ENCODE measurements around the gene HOXA6.

The HOXA6 gene

DNA sequence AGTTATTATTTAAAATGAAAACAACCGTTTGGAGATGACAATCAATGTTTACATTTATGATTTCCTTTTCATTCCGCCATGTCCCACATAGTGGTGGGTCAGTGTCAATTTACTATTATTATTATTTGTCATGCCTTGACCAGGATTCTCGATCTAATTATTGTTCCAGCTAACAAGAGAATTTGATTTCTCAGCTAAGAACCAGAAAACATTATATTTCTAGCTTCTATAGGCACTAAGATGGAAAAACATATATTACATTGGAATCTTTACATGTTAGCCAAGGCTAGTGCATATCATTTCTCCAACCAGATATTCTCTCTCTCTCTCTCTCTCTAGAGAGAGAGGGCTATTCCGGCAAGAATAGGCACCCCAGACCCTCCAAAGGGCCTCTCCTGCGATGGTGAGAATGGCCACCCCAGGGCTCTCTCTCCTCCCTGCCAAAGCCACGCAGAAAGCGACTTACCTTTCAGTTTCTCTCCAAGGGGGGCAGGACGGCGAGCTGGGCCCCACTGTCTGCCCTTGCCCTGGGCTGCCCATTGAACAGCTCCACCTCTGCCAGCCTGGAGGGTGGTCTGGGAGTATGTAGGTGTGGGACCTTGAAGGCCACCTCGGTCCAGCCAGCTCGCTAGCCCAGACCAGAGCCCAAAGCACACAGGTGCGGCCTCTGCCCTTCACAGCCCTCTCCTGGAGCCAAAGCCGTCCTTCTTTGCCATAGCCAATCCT is 2.4 kb upstream of the HOXA6 start:
- FAIRE-seq = no peak

DNA sequence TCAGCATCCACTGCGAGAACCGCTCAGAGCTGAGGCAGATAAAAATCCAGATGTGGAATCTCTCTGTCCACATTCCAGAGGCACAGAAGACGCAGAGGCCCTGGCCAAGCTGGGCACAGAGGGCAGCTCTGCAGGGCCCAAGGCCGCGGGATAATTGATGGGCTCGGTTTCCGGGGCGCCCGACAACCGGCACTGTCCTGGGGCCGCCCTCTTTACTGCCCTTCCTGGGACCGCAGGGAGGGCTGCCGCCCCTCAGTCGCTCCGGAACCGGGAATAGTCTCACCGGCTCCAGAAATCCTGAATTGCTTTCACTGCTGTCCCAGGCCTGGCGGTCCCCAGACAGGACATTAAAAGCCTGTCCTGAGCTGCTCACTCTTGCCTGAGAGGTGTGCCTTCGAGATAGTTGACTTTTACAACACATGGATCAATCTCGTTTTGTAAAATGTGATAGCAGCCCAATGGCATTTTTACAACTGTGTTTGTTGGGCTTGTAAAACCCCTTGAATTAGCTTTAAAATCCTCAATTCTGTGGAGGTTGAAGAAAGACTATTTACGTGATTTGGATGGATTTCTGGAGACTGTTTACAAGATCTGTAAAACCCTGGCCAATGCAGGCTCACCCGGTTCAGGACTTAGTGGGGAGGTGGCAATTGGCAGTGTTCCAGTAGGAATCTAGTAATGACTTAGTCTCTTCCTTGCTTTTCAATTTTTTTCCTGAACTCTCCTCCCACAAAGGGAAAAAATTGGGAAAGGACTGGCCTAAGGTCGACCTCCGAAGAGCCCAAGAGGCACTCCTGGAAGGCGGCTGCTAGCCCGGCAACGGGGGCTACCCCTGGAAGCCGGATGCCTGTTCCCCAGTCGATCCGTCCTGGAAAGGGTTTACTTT is 1.4 kb upstream of the HOXA6 start:
- FAIRE-seq = no peak

DNA sequence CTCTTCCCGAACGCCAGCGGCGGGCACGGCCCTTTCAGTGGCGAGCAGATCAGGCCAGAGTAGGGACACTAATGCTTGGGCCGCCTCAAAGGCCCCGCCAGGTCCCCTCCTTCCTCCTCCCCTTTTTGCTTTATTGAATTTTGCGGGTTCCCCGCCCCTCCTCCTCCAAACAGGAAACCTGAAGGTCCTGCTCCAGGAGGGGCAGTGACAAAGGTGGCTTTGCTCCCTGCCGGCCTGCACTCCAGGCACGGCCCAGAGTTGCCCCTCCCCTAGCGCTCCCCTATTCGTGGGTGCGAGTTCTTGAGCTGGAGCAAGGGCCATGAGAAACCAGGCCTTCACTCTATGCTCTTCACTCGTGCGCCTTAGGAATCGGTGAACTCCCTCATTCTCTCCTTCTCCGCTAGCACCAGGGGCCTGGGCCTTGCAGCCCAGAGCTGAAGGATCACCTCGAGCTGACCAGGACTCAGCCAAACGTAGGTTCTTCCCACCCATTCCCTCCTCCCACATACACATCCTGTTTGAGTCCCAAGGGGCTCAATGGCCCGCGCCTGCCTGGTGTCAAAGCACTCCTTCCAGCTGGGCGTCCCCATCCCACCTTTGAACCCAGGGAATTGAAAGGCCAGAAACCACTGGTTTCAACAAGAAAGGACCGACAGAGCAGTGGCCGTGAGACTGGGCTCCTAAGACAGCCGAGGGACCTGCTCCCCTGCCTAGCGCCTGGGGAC is 619 bp upstream of the HOXA6 start:
- FAIRE-seq = no peak

DNA sequence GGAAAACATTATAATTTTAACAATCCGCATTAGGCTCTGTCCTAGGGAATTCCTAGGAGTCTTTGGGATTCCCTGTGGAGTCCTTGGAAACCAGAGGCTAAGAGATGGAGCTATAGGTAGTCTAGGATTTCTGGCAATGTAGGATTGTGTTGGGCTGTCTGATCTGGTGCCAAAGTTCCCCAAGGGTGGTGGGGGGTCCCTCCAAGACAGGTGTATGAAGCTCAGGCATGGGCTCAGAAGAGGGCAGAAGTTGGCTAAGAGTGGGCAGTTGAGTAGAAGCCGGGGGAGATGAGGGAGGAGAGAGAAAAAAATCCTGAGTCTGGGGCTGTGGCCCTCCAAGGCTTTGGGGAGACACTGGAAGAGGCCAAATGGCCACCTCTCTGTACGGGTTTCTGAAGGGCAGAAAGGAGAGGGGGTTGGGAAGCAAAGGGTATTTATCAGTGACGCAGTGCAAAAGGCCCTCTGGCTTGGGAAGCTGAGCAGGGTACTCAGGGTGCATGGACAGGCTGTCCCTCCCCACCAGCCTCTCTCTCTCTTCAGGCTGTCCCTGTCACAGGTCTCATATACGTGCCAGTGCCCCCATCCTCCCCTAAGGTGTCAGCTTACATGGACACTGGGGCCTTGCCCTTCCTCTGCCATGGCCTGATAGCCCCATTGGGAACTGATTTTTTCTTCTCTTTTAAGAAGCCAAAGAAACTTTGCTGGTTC is 929 bp downstream of the HOXA6 start:
- no peak for FAIRE-seq

DNA sequence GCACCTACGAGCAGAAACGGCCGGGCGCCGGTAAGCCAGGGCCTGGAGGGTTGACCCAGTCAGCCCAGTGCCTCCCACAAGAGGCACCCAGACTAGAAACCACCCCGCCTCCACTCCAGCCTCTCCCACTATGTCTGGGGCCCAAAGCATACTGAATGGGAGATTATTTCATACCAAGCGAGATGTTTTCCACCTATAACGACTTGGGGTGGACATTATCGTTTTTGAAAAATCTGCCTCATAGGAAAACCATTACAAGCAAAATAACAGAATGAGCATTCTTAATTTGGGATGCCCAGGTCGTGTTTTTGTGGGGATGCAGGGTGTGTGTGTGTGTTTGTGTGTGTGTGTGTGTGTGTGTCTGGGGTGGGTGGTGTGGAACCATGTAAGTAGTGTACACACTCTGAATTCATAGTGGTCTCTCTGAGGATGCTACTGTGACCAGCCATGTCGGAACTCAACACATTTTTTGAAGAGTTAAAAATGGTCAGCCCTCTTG is 1.6 kb downstream of the HOXA6 start:
- no peak for FAIRE-seq

DNA sequence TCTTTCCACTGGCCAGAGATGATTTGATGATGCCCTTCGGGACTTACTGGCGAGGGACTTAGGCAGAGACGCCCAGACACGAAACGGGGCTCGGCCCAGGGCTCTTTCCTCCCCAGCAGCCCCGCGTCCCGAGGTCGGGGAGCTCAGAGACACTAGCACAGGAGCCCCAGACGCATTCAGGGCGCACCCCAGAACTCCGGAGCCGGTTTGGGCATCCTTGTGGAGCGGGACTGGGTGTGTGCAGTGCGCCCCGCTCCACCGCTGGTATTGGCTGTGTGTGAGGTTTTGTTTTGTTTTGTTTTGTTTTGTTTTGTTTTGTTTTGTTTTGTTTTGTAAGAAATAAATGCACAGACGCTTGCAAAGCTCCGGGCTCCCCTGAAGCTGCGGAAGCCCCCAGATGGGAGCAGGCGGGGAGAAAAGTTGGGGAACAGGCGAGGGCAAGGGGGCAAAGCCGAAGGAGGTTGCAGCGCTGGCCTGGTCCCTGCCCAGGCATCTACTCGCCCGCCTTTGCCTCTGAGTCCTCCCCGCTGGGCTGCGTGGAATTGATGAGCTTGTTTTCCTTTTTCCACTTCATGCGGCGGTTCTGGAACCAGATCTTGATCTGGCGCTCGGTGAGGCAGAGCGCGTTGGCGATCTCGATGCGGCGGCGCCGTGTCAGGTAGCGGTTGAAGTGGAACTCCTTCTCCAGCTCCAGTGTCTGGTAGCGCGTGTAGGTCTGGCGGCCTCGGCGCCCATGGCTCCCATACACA is 2.2 kb downstream of the HOXA6 start:
- no peak for FAIRE-seq

DNA sequence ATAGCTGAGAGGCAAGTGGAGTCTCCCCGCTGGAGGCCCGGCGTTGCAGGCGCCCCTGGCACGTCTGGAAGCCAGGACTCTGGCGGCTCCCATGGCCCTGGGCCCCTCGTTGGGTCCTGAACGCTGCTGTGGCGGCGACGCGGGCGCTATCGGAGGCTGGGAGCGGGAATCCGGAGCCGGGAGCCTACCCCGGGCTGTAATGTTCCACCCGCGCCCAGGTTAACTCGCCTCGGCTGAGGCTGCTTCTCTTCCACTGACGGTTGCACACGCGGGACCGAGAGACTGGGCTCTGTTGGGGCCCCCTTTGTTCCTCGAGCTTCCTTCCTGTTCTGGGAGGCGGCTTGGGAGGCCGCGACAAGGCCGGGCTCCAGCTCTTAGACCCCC is 2.8 kb downstream of the HOXA6 start:
- FAIRE-seq = no peak

DNA sequence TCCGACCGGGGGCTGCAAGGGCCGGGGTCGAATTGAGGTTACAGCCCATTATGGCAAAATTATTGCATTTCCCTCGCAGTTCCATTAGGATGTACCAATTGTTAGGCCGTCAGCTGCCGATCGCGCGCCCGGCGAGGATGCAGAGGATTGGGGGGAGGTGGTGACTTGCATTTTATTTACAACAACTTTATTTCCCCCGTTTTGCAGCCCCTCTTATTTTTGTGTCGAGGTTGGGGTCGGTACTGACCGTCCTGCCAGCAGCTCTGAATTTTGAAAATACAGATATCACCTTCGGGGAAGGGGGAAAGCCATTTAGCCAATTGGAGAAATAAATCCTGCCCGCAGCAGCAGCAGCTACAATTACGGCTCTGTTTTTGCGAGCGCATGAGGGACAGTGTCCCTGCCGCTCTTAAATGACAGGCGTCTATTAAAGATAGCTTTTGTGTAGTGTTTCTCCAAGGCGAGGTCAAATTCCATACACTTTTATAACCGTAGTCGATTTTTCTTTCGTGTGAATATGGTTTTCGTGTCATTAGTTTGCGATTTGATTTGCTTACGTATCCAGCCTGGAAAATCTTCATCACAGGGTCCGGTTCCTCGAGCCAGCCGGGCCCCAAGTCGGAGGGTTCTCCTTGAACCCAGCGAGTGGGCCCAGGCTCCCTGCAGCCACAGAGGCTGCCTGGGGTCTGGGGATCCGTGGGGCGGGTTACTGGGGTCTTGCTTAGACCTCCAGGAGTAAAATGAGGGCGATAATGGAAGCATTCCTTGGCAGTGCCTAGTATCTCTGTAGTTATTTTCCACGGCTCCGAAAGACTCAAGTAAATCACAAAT is 3.4 kb downstream of the HOXA6 start:
- FAIRE-seq = no peak

DNA sequence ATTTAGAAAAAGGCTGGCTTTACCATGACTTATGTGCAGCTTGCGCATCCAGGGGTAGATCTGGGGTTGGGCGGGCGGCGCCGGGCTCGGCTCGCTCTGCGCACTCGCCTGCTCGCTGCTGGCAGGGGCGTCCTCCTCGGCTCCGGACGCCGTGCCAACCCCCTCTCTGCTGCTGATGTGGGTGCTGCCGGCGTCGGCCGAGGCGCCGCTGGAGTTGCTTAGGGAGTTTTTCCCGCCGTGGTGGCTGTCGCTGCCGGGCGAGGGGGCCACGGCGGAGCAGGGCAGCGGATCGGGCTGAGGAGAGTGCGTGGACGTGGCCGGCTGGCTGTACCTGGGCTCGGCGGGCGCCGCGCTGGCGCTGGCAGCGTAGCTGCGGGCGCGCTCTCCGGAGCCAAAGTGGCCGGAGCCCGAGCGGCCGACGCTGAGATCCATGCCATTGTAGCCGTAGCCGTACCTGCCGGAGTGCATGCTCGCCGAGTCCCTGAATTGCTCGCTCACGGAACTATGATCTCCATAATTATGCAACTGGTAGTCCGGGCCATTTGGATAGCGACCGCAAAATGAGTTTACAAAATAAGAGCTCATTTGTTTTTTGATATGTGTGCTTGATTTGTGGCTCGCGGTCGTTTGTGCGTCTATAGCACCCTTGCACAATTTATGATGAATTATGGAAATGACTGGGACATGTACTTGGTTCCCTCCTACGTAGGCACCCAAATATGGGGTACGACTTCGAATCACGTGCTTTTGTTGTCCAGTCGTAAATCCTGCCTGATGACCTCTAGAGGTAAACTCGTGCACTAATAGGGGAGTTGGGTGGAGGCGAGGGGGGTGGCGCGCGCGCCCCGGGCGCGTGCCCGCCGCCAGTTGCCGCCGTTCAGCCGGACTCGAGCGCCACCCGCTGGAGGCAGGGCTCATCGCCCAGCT is 4.3 kb downstream of the HOXA6 start, which contains the start of gene HOXA5:
TSS of gene HOXA5 (minus strand) at position 659 of the 927 bp plus-strand sequence. CDS start at position 585, 74 bp downstream.
- FAIRE-seq = no peak

DNA sequence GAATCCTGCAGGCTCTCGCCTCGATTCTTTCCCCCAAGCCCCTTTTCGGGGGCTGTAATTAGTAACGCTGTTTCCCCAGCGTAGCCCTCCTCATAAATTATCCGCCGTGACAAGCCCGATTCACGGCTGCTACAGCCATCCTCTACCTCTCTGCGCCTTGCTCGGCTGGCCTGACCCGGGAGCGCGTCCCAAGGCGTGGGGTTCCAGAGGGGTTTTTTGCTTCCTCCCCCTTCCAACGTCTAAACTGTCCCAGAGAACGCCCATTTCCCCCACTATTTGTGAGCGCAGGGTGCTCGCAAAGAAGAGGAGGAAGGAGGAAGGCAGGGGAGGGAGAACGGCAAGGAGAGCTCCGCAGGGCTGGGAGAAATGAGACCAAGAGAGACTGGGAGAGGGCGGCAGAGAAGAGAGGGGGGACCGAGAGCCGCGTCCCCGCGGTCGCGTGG is 5.0 kb downstream of the HOXA6 start:
- no peak for FAIRE-seq

DNA sequence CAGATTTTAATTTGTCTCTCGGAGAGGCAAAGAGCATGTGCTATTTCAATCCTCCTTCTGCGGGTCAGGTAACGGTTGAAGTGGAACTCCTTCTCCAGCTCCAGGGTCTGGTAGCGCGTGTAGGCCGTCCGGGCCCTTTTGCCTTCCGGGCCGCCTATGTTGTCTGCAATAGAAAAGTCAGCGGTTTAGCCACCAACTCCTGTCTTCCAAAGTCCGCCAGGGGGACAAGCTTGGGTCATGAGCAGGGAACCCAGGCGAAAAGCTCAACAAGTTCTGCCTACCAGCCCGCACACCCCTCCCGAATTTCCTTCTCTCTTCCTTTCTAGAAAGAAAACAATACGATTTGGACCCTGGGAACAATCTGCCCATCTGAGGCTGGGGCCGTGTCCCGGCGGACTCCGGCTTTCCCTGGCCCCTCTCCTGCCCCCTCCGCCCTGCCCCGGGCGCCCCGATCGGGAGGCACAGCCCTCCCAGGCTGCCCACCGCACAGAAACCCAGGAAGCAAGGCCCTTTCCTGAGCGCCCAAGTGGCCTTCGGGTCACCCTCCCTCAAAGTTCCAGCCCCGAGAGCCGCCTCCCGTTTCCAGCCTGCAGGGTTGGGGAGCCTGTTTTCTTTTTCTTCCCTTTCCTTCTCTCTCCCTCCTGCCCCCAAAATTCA is 5.5 kb downstream of the HOXA6 start:
- no peak for FAIRE-seq

DNA sequence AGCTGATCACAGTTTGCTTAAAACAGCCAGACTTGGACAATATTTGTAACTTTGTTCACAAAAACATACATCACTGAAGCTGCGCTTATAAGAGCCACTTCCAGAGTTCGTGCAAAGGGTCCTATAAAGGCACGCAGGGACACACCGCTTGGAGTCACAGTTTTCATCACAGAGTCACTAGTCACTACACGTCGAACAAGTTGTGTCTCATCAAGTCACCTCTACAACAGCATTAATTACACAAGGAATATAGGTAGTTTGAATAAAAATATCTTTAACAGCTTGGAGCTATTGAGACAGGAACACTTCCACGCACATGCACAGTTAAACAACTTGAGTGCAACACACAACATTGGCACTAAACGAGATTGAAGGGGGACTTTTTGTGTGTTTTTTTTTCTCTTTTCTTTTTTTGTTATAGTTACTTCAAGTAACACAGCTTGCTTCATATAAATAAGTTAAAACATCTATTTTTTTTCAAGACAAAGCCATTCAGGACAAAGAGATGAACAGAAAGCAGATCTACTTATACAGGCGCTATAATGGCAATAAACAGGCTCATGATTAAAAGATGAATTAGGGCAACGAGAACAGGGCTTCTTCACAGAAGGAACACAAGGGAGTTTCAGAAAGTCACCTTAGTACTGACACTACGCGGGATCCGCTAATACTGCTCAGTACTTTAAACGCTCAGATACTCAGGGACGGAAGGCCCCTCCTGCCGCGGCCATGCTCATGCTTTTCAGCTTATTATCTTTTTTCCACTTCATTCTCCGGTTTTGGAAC is 6.2 kb downstream of the HOXA6 start:
- FAIRE-seq = no peak

DNA sequence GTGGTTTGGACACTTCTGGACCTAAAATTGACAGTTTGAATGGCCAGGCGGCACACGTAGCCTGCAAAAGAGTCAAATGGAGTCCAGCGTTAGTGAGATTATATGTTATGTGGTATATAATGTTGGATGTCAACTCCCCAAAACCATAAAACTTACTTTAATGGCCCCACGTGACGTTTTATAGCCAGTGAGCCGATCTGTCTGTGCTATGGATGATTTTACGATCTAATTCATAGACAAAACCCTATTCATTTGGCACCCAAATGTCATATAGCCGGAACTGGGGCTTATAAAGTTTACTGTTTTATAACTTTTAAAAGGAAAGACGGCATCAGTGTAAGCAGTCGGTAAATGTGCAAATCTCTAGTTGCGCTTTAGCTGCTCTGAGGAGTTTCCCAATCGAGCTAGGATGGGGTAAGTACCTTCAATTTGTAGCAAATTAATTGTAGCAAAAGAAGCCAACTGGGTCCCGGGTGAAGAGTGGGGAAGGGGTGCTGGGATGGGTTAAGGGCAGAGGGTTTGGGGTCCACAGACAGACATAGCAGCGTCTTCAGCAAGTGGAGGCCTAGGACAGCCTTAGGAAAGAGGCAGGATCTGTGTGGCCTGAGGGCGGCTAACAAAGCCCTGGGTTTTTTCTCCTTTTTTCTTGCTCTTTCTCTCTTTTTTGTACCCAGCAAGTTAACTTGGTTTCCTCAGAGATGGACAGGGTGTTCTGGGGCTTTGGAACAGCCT is 7.3 kb downstream of the HOXA6 start:
- FAIRE-seq = no peak

DNA sequence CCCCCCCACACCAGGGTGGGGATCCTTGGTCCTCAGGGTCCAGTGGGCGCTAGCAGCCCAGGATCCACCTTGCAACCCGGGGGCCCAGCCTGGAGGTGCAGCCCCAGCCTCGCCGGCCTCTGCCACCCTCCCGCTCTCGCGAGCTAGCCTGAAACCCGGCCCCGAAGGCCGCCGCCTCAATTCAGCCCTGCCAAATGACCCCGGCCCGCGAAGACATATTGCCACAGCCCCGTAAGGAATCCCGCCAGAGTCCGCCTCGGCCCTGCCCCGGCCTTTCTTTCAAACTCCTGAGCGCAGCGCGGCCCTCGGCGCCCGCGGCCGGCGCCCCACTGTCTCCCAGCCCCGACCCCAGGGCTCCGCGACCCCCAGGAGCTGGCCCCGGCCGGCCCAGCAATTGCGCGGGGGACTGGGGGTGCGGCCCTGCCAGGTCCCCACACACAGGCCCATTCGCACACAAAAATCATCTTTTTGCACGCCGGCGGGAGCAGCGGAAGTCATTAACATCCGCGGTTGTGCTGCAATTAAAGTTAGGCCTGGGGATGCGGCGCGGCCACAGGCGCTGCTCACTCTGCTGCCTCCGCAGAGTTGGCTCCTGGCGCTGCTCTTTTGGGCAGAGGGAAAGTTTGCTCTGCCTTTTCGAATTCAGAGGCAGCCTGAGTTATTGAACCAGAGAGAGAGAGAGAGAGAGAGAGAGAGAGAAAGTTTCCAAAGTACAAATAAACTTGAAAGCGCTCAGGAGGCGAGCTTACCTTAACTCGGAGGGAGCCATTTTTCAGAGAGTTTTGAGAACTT is 8.0 kb downstream of the HOXA6 start:
- FAIRE-seq = no peak

DNA sequence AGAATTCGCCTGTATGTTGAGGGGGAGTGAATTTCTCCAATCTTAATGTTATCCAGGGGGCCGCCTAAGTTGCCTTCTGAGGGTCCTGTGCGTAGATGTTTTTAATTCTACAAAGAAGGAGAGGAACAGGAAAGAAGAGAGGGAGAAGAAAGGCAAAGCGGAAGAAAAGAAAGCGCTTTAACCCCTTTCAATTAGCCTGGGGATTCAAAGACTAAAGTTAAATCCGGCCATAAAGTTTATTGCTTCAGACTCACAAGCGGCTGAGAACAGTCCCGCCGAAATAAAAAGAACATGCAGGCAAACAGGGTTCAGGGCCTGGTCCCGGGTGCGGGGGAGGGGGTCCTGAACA is 8.6 kb downstream of the HOXA6 start:
- no peak for FAIRE-seq

DNA sequence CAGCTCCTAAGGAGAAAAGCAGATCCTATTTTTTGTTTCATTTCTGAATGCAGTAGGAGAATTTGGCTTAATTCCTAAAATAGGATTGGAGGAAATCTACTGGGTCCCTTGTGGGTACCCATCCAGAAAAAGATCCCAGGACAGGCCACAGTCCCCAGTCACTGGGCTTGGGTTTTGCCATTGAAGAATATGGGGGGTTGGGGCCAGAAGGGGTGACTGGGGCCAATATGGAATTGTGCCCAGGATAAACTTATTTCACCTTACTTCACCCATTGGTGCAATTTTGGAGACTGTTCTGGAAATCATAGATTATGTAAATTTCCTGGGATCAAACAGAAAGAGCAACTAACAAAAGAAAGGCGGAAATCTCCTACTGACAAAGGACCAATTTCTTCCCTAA is 9.1 kb downstream of the HOXA6 start:
- FAIRE-seq = no peak
